GM19023 (cell line): ENCODE results near the gene MUC6.

Source experiments
- ATAC-seq: cut with Tn5 transposase; IDR thresholded peaks from one replicate; pipeline ENCODE4 v1.9.1; 2021; ENCODE audit warnings: mild to moderate bottlenecking, moderate library complexity; ENCODE audit not compliant: unreplicated experiment

MUC6 gene

DNA sequence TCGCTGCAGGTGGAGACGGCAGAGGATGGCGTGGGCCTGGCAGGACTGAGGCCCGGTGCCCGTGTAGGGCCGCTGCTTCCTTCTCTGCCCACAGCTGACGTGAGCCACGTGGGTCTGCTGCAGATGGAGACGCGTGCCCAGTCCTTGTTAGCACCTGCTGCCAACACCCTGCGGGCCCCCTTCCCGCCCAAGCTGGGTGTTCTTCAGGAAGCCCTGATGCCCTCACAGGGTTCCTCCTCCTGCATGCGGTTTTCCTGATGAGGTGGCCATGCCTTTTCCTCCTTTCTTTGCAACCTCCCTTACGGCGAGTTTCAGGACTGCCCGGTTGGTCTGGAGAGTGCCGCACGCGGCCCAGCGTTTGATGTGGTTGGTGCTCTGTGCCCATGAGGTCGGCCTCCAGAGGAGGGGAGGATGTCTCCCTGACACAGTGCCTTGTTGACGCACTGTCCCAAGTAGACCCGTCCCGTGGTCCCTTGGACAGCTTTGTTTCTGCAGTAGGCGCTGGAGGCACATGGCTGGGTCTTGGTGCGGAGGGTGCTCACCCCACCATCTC, 66.1 kb downstream of the MUC6 start:
- ATAC-seq, result no peak

DNA sequence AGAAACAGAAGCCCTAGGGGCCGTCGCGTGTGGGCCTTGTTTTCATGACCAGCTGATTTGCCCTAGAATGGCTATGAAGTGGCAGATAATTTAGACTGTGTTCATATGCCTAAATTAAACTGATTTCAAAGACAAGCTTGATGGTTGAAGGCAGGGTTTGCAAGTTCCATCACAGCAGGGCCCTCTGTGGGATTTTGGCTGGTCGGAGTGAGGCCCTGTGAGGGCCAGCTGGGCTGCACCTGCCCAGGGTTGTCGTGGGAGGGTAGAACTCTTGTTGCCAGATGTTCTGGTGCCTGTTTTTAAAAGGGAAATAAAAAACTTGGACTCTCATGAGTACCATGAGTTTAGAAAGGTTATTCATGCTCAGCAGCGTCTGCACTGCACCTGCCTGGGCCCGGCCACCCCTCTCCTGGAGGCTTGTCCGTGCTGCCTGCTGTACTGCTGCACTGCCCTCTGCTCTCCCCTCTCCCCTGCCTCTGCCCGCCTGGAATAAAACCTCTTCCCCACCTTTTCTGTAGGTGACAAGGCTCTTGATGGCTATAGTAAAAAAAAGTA, 66.8 kb downstream of the MUC6 start:
- ATAC-seq, result no peak

DNA sequence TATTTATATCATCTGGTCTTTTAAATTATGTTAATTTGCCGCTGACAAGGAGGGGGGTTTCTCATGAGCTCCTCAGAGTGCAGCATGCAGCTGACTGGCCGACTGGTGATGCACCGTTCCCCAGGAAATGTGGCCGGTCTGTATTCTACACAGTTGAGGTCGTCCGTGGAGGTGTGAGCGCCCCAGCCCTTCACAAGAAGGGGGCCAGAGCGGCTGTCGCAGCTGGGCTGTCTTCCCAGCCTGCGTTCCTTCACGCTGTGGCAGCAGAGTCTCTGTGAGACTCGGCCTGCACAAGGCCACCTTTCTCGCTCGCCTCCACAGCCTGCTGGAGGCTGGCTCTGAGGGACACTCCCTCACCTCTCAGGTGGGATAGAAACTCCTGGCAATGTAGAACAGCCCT, 67.7 kb downstream of the MUC6 start:
- no peak for ATAC-seq

DNA sequence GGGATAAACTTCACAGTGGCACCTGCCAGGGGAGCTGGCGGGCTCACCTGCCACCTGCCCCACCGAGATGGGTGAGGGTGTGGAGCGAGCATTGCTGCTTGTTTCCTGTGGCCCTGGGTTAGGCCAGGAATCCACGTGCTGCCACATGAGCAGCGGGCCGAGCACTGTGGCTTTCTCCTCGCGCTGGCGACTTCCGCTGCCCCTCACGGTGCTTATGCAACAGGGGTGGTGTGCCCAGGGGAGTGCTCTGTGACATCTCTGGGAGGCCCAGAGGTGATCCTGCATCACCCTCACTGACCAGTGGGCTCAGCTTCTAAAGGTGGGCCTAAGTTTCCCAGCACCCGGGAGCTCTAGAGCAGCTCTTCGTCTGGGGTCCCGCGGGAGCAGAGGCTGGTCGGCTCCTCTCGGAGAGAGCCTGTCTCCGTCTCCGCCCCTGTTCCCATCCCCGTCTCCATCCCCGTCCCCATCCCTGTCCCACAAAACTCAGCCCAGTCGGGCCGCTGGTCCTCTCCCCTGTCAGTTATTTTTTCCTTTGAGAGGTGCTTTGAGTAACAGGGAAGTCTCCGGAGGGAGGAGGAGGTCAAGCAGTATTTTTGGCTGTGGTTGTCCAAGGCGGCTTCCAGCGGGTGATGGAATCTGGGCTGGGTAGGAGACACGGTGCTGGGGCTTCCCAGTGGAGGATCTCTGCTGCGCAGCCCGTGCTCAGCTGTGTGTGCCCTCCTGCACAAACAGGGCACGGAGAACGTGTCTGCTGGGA, 68.3 kb downstream of the MUC6 start:
- ATAC-seq, result no peak

DNA sequence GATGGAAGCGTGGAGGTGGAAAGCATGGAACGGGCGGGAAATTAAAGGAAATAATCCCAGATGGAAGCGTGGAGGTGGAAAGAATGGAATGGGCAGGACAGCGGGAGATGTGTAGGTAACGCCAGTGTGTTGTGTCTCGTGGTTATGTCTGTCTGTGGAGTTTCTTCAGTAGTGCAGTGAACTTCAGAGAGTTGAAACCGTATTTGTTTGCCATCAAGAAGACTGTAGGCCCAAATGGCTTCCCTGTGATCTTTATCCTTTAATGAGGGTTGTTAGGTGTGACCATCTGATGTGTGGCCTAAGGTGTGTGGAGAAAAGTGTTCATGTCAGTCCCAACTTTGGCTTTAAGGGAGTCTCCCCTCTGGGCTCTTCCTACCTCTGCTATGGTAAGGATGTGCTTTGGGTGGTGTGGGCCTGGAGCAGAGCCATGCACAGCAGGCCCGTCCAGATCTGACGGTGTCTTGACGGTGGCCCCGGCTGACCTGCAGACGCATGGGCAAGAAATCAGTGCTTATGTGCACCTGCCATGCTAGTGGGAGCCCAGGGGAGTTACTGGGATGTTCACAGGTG, 71.2 kb downstream of the MUC6 start:
- no peak for ATAC-seq

DNA sequence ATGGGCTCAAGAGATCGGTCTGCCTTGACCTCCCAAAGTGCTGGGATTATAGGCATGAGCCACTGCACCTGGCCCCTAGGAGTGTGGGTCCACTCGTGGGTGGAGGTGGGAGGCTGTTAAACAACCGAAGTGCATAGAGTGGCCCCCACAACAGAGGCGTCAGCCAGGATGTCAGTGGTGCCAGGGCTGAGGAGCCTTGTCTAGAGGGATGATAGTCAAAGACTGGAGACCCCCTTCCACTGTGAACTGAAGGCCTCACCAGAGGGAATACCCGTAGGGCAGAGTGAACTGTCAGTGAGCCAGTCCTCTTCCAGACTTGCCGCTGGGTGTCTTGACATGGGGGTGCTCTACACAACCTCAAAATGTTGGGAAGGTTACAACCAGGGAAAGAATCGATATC, 72.7 kb downstream of the MUC6 start:
- no peak for ATAC-seq
